Thoracic aorta (tissue), 2 donors: ENCODE results near the gene PIP5KL1. TPM values are rescaled to one million over a fixed set of nuclear protein-coding genes. Genes with fewer than 3 reads are reported as not detected.
A peak's percentile ranks its signal among the peaks of the same experiment; 100 is the strongest.

ENCODE experiments used
- ATAC-seq: fragments of 150-250 bp; one replicate; pipeline ENCODE4 v1.8.0; 2017; ENCODE audit warnings: low read depth; ENCODE audit not compliant: insufficient number of reproducible peaks, low FRiP score
- DNase-seq: peaks from one replicate; pipeline ENCODE4 v3.0.0-alpha.2; 2020; ENCODE audit warnings: low spot score
- H3K27ac ChIP-seq, 2 donors: fragments of 200-600 bp; sonication (generic); 1 replicate in 1 of 2; 2 replicates in 1 of 2; pipeline ENCODE4 v1.5.1; 2016; ENCODE audit warnings: mild to moderate bottlenecking in 2 of 2, moderate library complexity in 2 of 2
- H3K27me3 ChIP-seq: fragments of 200-600 bp; sonication (generic); replicated peaks from 2 replicates; pipeline ENCODE4 v1.6.0; 2016; ENCODE audit warnings: mild to moderate bottlenecking; ENCODE audit not compliant: insufficient read depth
- H3K36me3 ChIP-seq: fragments of 200-600 bp; sonication (generic); one replicate; pipeline ENCODE4 v1.5.1; 2016
- H3K4me1 ChIP-seq, 2 donors: fragments of 200-600 bp; sonication (generic); 1 replicate in 1 of 2; 2 replicates in 1 of 2; pipeline versions ENCODE4 v1.5.1 to v1.6.0; 2016; ENCODE audit warnings: low read depth in 2 of 2, mild to moderate bottlenecking in 1 of 2; ENCODE audit not compliant: control insufficient read depth in 1 of 2
- H3K4me3 ChIP-seq: fragments of 200-600 bp; sonication (generic); 2 replicates; pipeline ENCODE4 v1.5.1; 2016; ENCODE audit warnings: mild to moderate bottlenecking
- H3K9me3 ChIP-seq: fragments of 200-600 bp; sonication (generic); 2 replicates; pipeline ENCODE4 v1.5.1; 2016
- total RNA-seq, 2 donors: library from RNA; depleted of rRNA; stranded (reverse); fragments of >200 nt; gene quantifications; one replicate each; pipeline versions ENCODE4 v1.1.0 to v1.2.3, GENCODE V29; 2016
- TF ChIP-seq, protein P1 (sequence below): fragments of 200-600 bp; sonication (generic); IDR thresholded peaks from one replicate; pipeline ENCODE4 v1.5.1; 2019; ENCODE audit warnings: antibody characterized with exemption

The PIP5KL1 gene
- total RNA-seq, 2 donors from 2014 or later, result 6.0 to 8.8 TPM

DNA sequence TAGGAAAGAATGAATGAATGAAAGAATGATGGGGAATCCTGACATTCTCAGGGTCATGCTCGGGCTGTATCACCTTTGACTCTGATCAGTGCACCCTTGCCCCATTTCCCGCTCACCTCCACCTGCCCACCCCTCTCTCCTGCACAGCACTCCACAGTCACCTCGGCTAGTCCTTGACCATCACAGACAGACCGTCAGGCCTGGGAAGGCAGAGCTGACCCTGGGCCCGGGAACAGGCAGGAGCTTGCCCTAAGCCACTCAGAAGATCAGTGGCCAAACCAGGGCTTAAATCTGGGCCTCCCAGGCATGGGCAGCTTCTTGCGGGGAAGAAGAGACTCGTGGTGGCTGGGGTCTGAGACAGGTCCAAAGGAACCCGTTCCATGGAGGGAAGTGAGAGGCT is 34.8 kb downstream of the PIP5KL1 start:
- no peak overlapping the region for H3K27ac ChIP-seq
- H3K4me1 ChIP-seq, result peaks cover 13 to 32% of the 10 kb centered on the region in 2 donors
- H3K4me3 ChIP-seq, result no peak overlapping the region
- no peaks in the 10 kb centered on the region for H3K9me3 ChIP-seq
- H3K27me3 ChIP-seq, result no peaks in the 10 kb centered on the region
- H3K36me3 ChIP-seq, result peaks cover 41% of the 10 kb centered on the region
- no peak for DNase-seq
- TF ChIP-seq, protein P1, sequence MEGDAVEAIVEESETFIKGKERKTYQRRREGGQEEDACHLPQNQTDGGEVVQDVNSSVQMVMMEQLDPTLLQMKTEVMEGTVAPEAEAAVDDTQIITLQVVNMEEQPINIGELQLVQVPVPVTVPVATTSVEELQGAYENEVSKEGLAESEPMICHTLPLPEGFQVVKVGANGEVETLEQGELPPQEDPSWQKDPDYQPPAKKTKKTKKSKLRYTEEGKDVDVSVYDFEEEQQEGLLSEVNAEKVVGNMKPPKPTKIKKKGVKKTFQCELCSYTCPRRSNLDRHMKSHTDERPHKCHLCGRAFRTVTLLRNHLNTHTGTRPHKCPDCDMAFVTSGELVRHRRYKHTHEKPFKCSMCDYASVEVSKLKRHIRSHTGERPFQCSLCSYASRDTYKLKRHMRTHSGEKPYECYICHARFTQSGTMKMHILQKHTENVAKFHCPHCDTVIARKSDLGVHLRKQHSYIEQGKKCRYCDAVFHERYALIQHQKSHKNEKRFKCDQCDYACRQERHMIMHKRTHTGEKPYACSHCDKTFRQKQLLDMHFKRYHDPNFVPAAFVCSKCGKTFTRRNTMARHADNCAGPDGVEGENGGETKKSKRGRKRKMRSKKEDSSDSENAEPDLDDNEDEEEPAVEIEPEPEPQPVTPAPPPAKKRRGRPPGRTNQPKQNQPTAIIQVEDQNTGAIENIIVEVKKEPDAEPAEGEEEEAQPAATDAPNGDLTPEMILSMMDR, result no peak
- ATAC-seq, result no peak

DNA sequence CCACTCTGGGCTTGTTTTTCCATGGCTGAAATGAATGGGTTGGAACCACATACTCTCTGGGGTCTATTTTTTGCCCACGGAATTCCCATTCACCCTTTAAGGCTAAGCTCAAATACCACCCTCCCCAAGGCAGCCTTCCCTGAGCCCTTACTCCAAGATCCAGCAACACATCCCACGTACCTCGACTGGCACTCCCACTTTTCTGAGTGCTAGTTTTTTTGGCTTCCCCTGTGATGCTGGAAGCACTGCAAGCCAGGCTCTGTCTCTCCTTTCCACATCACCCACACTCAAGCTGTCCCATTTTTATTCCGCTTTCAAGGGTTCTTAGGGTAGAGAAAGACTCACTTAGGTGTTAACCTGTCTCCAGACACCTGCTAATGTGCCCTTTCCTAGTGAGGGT is 37.2 kb downstream of the PIP5KL1 start:
- H3K4me3 ChIP-seq, result no peak overlapping the region
- H3K4me1 ChIP-seq, result peaks cover 13 to 25% of the 10 kb centered on the region in 2 donors
- TF ChIP-seq, protein P1, result no peak
- H3K27me3 ChIP-seq, result no peaks in the 10 kb centered on the region
- DNase-seq (no peak), ATAC-seq (no peak)
- no peaks in the 10 kb centered on the region for H3K9me3 ChIP-seq
- H3K36me3 ChIP-seq, result peaks cover 58% of the 10 kb centered on the region
- no peak overlapping the region for H3K27ac ChIP-seq

DNA sequence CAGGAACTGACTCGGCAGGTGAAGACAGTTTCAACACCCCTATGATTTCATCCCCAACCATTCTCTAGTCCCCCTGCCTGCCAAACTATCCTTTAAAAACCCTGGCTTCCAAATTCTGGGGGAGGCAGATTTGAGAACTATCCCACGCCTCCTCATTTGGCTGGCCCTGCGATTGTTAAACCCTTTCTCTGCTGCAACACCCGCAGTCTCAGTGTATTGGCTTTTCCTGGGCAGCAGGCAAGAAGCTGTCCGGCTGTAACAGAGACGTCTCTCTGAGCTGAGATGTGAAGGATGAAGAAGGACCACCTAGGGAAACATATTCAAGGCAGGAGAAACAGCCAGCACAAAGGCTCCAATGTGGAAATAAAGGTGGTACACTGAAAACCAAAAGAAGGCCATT is 37.7 kb downstream of the PIP5KL1 start:
- ATAC-seq, result no peak

DNA sequence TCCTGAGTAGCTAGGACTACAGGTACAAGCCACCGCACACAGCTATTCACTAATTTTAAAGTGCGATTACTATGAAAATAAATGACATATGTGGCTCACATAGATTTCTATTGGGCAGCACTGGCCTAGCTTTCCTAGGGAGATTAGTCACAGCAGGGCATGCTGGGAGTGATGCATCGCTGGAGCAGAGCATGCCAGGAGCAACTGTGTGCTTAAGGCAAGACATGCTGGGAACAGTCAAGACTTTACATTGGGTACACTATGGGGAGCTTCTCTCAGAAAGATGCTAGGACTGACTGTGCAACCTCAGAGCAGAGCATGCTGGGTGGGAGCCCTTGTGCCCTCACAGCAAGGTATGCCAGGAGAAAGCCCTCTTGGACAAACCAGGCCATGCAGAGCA is 40.5 kb downstream of the PIP5KL1 start:
- no peak for DNase-seq
- H3K36me3 ChIP-seq, result peaks cover 75% of the 10 kb centered on the region

More for the DNA sequence above, 37.7 kb downstream of the PIP5KL1 start:
- no peak overlapping the region for H3K27ac ChIP-seq
- H3K27me3 ChIP-seq, result no peaks in the 10 kb centered on the region
- H3K36me3 ChIP-seq, result peaks cover 62% of the 10 kb centered on the region
- DNase-seq, result no peak
- H3K4me1 ChIP-seq, result peaks cover 10 to 22% of the 10 kb centered on the region in 2 donors
- H3K9me3 ChIP-seq, result no peaks in the 10 kb centered on the region
- TF ChIP-seq, protein P1, result no peak
- no peak overlapping the region for H3K4me3 ChIP-seq

DNA sequence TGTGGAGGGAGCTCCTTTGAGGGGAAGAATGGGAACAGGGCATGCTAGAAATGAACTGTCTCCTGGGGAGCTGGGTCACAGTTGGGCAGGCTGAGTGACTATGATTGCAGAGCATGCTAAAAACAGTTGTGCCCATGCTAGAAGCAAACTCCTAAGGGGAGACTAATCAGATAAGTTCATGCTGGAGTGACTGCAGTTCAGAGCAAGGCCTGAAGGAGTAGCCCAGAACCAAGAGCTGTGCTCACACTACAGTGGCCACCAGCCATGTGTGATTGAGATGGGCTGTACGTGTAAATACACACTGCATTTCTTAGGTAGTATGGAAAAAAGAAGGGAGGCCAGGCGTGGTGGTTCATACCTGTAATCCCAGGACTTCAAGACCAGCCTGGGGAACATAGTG is 42.8 kb downstream of the PIP5KL1 start:
- no peaks in the 10 kb centered on the region for H3K27me3 ChIP-seq
- no peaks in the 10 kb centered on the region for H3K9me3 ChIP-seq
- TF ChIP-seq, protein P1, result peak; percentile 9
- no peak for ATAC-seq
- DNase-seq, result no peak
- no peak overlapping the region for H3K4me3 ChIP-seq
- H3K36me3 ChIP-seq, result peaks cover 56% of the 10 kb centered on the region
- H3K4me1 ChIP-seq, result peaks cover 7 to 19% of the 10 kb centered on the region in 2 donors
- H3K27ac ChIP-seq, result no peak overlapping the region

More for the DNA sequence above, 40.5 kb downstream of the PIP5KL1 start:
- peaks cover 0 to 8% of the 10 kb centered on the region in 2 donors for H3K4me1 ChIP-seq
- no peaks in the 10 kb centered on the region for H3K9me3 ChIP-seq
- no peak for ATAC-seq
- no peak overlapping the region for H3K4me3 ChIP-seq
- no peak overlapping the region for H3K27ac ChIP-seq
- TF ChIP-seq, protein P1, result no peak
- H3K27me3 ChIP-seq, result no peaks in the 10 kb centered on the region
